Activated naive CD8-positive, alpha-beta T cell treated with anti-CD3 and anti-CD28 coated beads, Interleukin-2, amount 10 ng/mL, durations not matched to agents 7 days and 5 days (primary cell): ENCODE results near the gene ELAVL2. TPM values are rescaled to one million over a fixed set of nuclear protein-coding genes. Genes with fewer than 3 reads are reported as not detected.

Source experiments
- ATAC-seq: fragments of 150-1000 bp; cut with Tn5 transposase; one replicate; pipeline ENCODE4 v1.10.0; 2021; ENCODE audit warnings: low read depth, moderate library complexity
- POLR2A ChIA-PET: fragments of 350-600 bp; sonication (Branson Sonifier 250); formaldehyde crosslinking; loops from one replicate; lab custom pipeline; 2021; ENCODE audit warnings: antibody characterized with exemption; lab: Charles Lee
- DNase-seq: peaks from one replicate; pipeline ENCODE4 v3.0.0; 2021
- H3K27ac Mint-ChIP-seq: one replicate; pipeline ENCODE4 v1.8.0; 2022; ENCODE audit warnings: mild to moderate bottlenecking, mixed read lengths
- H3K27me3 Mint-ChIP-seq: one replicate; pipeline ENCODE4 v1.8.0; 2022; ENCODE audit warnings: mild to moderate bottlenecking, moderate library complexity, mixed read lengths
- H3K36me3 Mint-ChIP-seq: one replicate; pipeline ENCODE4 v1.8.0; 2021; ENCODE audit warnings: mild to moderate bottlenecking, mixed read lengths
- H3K4me1 Mint-ChIP-seq: one replicate; pipeline ENCODE4 v1.8.0; 2021; ENCODE audit warnings: mixed read lengths
- H3K4me3 Mint-ChIP-seq: one replicate; pipeline ENCODE4 v1.8.0; 2022; ENCODE audit warnings: mild to moderate bottlenecking, moderate library complexity, mixed read lengths
- H3K9me3 Mint-ChIP-seq: one replicate; pipeline ENCODE4 v1.8.0; 2021; ENCODE audit warnings: mixed read lengths
- total RNA-seq, 2 experiments: library from RNA; stranded (reverse); gene quantifications; one replicate each; pipeline ENCODE4 v1.2.3, GENCODE V29; 2021

ELAVL2 gene
- total RNA-seq, 2 experiments from 2014 or later = not detected

DNA sequence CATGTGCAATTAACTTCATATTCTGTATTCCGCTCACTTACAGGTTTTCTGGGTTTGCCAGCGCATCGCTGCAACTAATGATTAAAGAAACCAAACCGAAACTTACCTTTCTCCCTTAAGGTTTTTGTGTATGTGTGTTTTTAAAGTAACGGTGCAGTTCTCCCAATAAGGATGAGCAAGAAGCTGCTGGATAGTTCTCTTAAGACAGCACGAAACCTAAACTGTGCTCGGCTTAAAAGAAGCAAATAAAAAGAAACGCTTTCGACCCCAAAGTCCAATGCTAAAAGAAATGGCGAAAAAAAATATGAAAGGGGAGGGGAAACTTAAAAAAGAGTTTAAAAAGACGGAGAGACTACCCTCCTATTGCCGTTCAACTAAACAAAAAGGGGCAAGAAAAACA is 340 bp downstream of the ELAVL2 start:
- ATAC-seq (no peak), DNase-seq (no peak)

DNA sequence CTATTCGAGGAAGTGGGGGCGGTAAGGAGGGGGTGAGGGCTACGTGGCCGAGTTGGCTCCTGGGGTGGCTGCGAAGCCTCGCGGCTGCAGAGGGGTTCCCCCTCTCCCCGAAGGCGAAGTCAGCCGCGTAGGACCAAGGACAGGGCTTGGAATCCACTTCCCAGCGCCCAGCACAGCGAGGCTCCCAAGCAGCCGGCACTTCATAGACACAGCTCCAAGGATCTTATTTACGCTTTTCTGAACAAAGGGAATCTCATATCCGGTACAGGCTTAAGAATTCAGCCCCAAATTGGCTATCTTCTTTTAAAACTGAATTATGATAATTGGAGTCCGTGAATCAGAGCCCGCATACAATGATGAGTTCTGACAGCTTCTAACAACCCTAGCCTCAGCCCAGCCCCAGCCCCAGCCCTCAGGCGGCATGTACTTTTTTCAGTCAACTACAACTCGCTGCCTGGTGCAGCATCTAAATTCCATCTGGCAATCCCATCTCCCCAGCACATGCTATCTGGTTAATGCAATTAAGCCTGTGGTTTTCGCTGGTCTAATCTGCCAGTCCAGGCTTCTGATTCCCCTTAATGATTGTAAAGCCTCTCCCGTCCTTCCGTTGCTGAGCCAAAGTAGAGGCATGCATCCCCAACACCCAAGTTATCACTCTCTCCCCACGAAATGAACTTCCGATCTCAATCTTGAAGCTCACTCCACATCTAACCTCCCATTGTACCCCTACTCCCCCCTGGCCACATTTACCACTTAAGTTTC is 1.0 kb downstream of the ELAVL2 start:
- Mint-ChIP-seq H3K9me3 (no peaks in the 10 kb centered on the region), H3K36me3 (no peaks in the 10 kb centered on the region), H3K27me3 (peaks cover 34% of the 10 kb centered on the region), H3K4me1 (no peaks in the 10 kb centered on the region), H3K4me3 (no peak overlapping the region), H3K27ac (no peak overlapping the region)
- POLR2A ChIA-PET = no interaction called here
- ATAC-seq (no peak), DNase-seq (no peak)

More for the DNA sequence above, 340 bp downstream of the ELAVL2 start:
- no peaks in the 10 kb centered on the region for H3K36me3 Mint-ChIP-seq
- H3K9me3 Mint-ChIP-seq = no peaks in the 10 kb centered on the region
- H3K27ac Mint-ChIP-seq = no peak overlapping the region
- POLR2A ChIA-PET = no interaction called here
- peaks cover 37% of the 10 kb centered on the region for H3K27me3 Mint-ChIP-seq
- H3K4me1 Mint-ChIP-seq = peaks cover 2% of the 10 kb centered on the region
- H3K4me3 Mint-ChIP-seq = no peak overlapping the region

DNA sequence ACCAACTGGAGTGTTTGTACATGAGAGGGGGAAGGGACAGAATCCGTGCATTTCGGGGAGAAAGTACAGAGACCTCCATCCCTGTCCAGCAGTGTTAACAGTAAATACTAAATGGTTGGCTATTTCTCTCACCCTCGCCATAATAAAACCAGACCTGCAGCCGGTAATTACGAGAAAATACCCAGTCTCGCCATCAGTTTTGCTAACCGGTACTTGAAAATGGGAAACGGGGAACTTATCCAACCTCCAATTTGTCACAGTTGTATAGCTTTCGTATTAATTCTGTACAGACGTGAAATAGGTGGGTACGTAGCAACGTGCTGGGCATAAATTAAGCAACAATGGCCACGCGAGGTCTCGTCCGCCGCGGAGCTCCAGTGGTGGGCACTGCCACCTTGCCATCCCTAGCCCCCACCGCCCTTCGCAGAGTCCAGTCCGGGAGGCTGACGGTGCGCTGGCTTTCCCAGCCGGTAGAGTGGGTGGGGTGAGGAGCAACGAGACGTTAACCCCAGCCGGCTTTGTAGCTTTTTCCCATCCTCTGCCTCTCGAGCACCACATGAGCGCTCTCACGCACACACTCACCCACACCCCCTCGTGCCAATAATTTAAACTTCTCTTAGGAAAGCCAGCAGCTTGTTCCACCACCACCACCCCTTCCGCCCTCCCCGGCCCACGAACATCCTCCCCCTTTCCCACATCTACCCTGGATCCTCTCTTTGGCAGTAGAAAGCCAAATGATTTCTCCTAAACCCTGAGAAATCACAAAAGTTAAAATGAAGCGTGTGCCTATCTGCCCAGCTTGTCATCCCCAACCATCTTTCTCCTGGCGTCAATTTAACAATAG is 1.8 kb downstream of the ELAVL2 start:
- no peak overlapping the region for H3K4me3 Mint-ChIP-seq
- no peak overlapping the region for H3K27ac Mint-ChIP-seq

DNA sequence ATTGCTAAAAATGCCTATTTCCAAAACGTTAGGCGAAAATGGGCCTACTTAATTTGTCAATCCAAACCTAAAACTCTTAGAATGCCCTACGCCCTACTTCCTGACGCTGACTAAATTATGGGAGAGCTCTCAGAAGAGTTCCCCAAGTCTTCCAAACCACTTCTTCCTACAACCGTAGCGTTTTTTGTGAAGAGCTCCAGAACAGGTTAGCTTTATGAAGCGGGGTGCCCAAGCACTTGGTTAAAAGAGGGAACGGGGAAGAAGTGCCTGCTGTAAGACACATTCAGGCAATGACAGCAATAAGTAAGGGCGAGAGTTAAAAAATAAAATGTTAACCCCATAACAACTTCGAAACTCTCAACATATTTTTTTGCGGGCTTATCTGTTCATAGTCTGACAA is 2.8 kb downstream of the ELAVL2 start:
- DNase-seq = no peak
- Mint-ChIP-seq H3K9me3 (peaks cover 2% of the 10 kb centered on the region), H3K27me3 (peaks cover 31% of the 10 kb centered on the region), H3K36me3 (no peaks in the 10 kb centered on the region), H3K27ac (no peak overlapping the region), H3K4me3 (no peak overlapping the region), H3K4me1 (no peaks in the 10 kb centered on the region)
- ATAC-seq = no peak
- POLR2A ChIA-PET = no interaction called here

More for the DNA sequence above, 1.8 kb downstream of the ELAVL2 start:
- no peak for ATAC-seq
- DNase-seq = peak; percentile 18
- Mint-ChIP-seq H3K9me3 (peaks cover 2% of the 10 kb centered on the region), H3K4me1 (no peaks in the 10 kb centered on the region), H3K36me3 (no peaks in the 10 kb centered on the region), H3K27me3 (peaks cover 34% of the 10 kb centered on the region)
- POLR2A ChIA-PET = no interaction called here

DNA sequence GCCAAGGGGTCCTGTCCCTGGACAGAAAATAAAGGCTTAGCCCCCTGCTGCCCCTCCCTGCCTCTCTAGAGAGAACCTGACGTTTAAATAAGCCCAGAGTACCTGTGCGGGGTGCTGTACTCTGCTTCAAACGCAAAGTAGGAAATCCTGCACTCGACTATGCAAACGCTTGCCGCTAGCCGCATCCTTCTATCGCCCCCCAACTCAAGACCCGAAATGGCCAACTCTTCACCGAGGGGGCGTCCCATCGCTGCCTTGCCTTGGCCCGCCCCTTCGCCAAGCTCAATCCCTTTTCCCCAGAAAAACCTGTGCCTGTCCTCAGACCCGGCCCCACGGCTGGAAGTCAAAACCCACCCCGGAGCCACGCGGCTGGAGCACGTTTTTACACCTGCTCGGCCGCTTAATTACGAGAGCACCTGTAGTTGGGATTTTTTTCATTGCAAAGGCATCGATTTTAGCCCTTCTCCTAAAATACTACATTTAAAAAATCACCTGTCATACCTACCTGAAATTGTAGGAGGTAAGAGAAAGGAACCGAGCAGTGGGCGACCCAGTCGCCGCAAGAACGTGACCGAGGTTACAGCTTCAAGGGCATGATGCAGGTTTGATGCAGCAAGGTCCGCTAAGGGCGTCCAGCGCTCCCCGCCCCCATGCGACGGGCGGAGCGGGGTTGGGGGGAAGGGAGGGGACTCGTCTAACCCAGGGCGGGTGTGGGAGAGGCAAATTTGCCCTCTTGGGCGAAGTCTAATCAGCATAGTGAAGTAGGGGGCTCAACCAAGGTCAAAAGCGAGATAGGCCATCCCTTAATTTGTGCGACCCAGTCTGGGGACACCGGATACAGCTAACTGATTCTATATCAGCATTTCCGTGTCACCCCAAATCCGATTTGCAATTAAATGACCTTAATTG is 3.5 kb downstream of the ELAVL2 start:
- ATAC-seq (no peak), DNase-seq (peak; percentile 22)
- Mint-ChIP-seq H3K4me1 (no peaks in the 10 kb centered on the region), H3K4me3 (no peak overlapping the region), H3K27me3 (peaks cover 31% of the 10 kb centered on the region), H3K27ac (peak overlapping the region; percentile 38), H3K9me3 (peaks cover 2% of the 10 kb centered on the region), H3K36me3 (no peaks in the 10 kb centered on the region)
- POLR2A ChIA-PET = no interaction called here

DNA sequence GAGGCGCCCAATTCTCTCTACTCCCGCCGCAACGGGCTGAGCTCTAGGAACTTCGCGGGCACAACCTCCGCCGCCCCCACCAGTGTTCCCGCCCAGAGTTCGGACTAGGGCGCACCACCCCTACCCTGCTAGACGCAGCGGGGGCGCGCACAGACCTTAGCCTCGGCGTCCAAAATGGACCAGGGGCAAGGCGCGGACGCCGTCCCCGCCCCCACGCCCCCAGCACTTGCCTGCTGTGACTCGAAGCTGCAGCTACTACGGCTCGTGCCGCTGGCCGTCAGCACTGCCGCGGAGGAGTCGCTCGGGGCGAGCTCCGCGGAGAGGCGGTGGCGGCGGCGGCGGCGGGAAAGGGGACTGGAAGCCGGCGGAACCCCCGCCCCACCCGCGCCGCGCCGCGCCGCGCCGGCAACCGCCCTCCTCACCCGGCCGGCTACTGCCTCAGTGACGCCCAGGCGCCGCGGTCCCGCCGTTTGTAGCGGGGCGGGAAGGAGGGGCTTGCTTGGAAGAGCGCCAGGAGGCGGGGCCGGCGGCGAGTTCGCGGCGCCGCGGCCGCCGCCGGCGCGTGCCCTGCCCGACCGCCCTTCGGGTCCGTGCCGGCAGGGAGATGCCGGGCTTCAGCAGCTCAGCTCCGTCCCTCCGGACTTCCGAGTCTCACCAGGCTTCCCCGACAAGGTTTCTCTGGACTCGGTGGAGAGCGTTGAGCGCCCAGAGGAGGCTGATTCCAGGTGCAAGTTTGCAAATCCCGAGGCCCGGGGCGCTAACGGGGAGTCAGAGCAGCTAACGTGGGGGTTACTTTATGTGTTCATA is 4.5 kb downstream of the ELAVL2 start:
- peak; percentile 29 for DNase-seq
- peaks cover 31% of the 10 kb centered on the region for H3K27me3 Mint-ChIP-seq

DNA sequence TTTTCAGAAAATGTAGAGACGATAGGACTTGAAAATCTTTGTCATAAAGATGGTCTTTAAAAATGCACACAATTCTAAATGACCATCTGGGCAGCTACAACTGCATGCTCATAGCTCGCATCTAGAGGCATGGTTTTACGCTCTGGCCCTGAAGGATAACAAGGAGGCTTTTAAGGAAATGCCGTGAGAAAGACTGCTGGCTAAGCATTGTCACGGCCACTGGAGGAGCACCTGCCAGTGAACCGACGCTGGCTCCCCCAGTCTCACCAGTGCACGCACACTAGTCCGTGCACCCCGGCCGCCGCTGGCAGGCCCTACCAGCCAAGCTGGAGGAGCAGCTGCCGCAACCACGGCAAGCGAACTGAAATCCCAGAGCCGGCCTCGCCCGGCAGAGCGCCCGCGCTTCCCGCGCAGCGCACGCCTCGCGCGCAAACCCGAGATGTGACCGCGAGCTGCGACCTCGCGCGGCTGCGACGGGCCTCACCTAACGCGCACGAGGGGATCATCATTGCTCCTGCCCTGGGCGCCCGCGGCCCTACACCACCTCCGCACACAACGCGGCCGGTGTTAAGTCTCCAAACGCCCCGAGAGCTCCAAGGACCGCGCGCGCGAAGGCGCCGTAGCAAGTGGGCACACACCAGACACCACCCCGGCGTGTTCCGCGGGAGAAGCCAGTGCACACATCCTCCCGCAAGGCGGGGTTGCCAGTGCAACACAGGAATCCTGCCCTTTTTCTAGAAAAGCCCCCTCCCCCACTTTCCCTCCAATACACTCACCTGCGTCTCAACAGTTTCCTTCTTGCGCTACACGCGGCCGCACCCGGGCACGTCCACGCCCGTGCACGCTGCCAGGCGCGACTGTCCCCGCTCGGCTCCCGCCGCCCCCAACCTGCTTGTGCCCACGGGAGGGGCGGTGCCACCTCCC is 5.3 kb downstream of the ELAVL2 start:
- peak; percentile 32 for DNase-seq
- no peak for ATAC-seq
- peaks cover 2% of the 10 kb centered on the region for H3K9me3 Mint-ChIP-seq
- POLR2A ChIA-PET = no interaction called here
- H3K27ac Mint-ChIP-seq = peak overlapping the region; percentile 48
- no peaks in the 10 kb centered on the region for H3K4me1 Mint-ChIP-seq
- peaks cover 31% of the 10 kb centered on the region for H3K27me3 Mint-ChIP-seq
- no peak overlapping the region for H3K4me3 Mint-ChIP-seq
- H3K36me3 Mint-ChIP-seq = no peaks in the 10 kb centered on the region

More for the DNA sequence above, 4.5 kb downstream of the ELAVL2 start:
- Mint-ChIP-seq H3K4me3 (no peak overlapping the region), H3K36me3 (no peaks in the 10 kb centered on the region), H3K4me1 (no peaks in the 10 kb centered on the region), H3K9me3 (peaks cover 2% of the 10 kb centered on the region), H3K27ac (no peak overlapping the region)
- no peak for ATAC-seq
- POLR2A ChIA-PET = no interaction called here

DNA sequence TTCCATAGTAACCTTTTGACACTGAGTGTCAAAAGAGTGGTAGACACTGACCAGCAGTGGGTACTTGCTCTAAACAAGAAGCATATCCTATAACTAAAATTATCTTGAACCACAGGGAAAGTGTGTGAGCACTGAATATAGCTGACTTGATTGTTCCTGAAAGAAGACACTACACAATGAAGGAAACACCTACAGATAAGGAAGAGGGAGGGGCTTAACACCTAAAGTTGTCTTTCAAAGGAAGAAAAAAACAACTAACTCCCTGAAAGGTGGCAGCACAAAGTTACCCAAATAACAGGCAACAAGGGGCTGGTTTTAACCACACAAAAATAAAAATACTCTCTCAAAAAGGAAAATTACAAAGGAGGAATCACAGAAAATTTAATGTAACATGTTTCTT is 6.6 kb downstream of the ELAVL2 start:
- H3K9me3 Mint-ChIP-seq = peaks cover 2% of the 10 kb centered on the region

DNA sequence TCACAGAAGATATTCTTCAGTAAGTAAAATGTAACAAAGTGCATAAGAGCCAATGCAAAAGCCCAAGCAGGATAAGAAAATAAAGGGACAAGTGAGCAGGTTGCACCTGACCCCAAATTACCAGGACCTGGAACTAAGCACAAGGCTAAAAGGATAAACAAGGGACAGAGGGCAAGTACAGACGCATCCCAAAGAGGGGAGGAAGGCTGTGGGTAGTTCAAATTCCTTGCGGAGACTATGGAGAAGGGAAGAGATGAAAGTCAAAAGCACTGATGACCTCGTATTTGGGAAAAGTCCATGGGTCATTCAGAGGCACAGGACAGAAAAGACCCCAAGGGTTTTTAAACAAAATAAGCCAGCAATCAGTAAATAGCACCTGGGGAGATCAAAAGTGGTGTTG is 11.8 kb downstream of the ELAVL2 start:
- no peaks in the 10 kb centered on the region for H3K36me3 Mint-ChIP-seq
- POLR2A ChIA-PET = no interaction called here
- no peak for DNase-seq
- H3K27me3 Mint-ChIP-seq = no peaks in the 10 kb centered on the region
- H3K4me1 Mint-ChIP-seq = no peaks in the 10 kb centered on the region
- H3K4me3 Mint-ChIP-seq = no peak overlapping the region
- H3K27ac Mint-ChIP-seq = no peak overlapping the region
- no peak for ATAC-seq
- peaks cover under 1% of the 10 kb centered on the region for H3K9me3 Mint-ChIP-seq

More for the DNA sequence above, 6.6 kb downstream of the ELAVL2 start:
- H3K27me3 Mint-ChIP-seq = peaks cover 31% of the 10 kb centered on the region
- DNase-seq (no peak), ATAC-seq (no peak)
- H3K4me1 Mint-ChIP-seq = no peaks in the 10 kb centered on the region
- H3K36me3 Mint-ChIP-seq = no peaks in the 10 kb centered on the region
- no peak overlapping the region for H3K4me3 Mint-ChIP-seq
- POLR2A ChIA-PET = no interaction called here
- no peak overlapping the region for H3K27ac Mint-ChIP-seq

DNA sequence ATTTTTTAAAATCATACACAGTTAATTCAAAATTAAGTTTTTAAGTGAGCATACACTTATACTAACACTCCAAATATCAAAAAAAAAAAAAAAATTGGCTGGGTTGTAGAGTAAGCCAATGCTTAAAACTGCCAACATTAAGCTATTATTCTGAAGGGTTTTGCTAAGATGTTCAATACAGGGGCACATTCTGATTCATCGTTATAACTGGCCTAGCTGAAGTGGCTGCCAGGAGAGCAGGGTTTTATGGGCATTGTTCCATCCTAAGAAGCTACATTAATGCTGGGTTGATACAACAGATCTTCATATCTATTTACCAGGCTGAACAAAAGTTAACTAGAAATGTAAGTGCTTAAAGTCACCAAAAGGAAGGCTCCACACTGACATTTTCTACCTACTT is 13.4 kb downstream of the ELAVL2 start:
- DNase-seq (no peak), ATAC-seq (no peak)
- no peak overlapping the region for H3K4me3 Mint-ChIP-seq
- no peaks in the 10 kb centered on the region for H3K36me3 Mint-ChIP-seq
- POLR2A ChIA-PET = no interaction called here
- no peaks in the 10 kb centered on the region for H3K4me1 Mint-ChIP-seq
- no peak overlapping the region for H3K27ac Mint-ChIP-seq
- no peaks in the 10 kb centered on the region for H3K9me3 Mint-ChIP-seq
- no peaks in the 10 kb centered on the region for H3K27me3 Mint-ChIP-seq

DNA sequence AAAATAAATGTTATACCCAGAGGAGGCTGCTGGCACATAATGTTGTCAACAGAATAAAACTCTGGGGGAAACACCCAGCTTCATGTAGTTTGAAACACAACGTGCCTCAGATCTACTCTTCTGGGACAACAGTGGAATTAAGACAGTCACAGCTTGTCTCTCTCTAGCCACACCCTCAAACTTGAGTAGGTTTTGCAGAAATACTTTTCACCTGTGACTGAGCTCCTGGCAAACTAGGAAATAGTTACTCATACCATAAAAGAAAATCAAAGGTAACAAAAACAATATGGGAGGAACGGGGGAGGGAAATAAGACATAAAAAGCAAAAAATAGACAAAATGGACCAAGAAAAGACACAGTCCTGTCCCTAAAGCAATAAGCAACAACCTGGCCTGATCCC is 14.4 kb downstream of the ELAVL2 start:
- no peak overlapping the region for H3K27ac Mint-ChIP-seq
- no peaks in the 10 kb centered on the region for H3K9me3 Mint-ChIP-seq
- POLR2A ChIA-PET = no interaction called here
- H3K4me3 Mint-ChIP-seq = no peak overlapping the region
- H3K27me3 Mint-ChIP-seq = no peaks in the 10 kb centered on the region
- DNase-seq = no peak
- H3K4me1 Mint-ChIP-seq = no peaks in the 10 kb centered on the region
- H3K36me3 Mint-ChIP-seq = no peaks in the 10 kb centered on the region
- no peak for ATAC-seq

DNA sequence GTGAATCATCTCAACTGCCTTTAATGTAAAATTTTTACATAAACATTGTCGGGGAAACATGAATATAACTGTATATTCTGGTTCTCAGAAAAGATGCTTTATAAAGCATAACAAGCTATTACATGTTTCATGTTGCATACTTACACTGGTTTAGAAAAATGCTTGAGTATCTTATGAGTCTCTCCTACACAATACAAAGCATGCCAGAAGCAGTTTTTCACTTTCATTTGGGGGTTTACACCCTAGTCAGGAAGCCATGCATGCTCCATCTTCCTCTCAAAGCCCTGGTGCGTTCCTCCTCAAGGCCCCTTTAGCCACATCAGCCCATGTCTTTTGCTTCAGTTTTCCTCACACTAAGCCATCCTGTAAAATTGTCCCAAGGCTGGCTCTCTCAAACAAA is 22.8 kb downstream of the ELAVL2 start:
- DNase-seq (no peak), ATAC-seq (no peak)
- peaks cover 1% of the 10 kb centered on the region for H3K9me3 Mint-ChIP-seq
- no peak overlapping the region for H3K27ac Mint-ChIP-seq
- no peaks in the 10 kb centered on the region for H3K36me3 Mint-ChIP-seq
- POLR2A ChIA-PET = interaction anchor here (0.6 kb wide), 1 partner anchor 174 kb away, joined by 5 read pairs; no protein-coding TSS in a partner anchor
- no peaks in the 10 kb centered on the region for H3K27me3 Mint-ChIP-seq
- no peak overlapping the region for H3K4me3 Mint-ChIP-seq
- no peaks in the 10 kb centered on the region for H3K4me1 Mint-ChIP-seq
